Measurements from ENCODE around the gene MAML1.

GRCh38 chr5:179777909-179778308 lies 45.3 kb downstream of the MAML1 start:
- TF ChIP-seq, protein P1, sequence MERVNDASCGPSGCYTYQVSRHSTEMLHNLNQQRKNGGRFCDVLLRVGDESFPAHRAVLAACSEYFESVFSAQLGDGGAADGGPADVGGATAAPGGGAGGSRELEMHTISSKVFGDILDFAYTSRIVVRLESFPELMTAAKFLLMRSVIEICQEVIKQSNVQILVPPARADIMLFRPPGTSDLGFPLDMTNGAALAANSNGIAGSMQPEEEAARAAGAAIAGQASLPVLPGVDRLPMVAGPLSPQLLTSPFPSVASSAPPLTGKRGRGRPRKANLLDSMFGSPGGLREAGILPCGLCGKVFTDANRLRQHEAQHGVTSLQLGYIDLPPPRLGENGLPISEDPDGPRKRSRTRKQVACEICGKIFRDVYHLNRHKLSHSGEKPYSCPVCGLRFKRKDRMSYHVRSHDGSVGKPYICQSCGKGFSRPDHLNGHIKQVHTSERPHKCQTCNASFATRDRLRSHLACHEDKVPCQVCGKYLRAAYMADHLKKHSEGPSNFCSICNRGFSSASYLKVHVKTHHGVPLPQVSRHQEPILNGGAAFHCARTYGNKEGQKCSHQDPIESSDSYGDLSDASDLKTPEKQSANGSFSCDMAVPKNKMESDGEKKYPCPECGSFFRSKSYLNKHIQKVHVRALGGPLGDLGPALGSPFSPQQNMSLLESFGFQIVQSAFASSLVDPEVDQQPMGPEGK (CRISPR knock-in tag; IDR thresholded peaks at IDR 0.05; ENCODE audit: borderline replicate concordance), result no peak
- no peak for TF ChIP-seq ISL1 (CRISPR knock-in tag; IDR thresholded peaks at IDR 0.05)
- TF ChIP-seq ZFP3 (CRISPR knock-in tag; IDR thresholded peaks at IDR 0.05), result no peak
- TF ChIP-seq RARB (CRISPR knock-in tag; IDR thresholded peaks at IDR 0.05), result no peak

Measured in SK-N-SH treated with all-trans-retinoic acid at 6 μM for 48 hours (cell line).